Measurements from ENCODE around the gene FOXN3.

DNA sequence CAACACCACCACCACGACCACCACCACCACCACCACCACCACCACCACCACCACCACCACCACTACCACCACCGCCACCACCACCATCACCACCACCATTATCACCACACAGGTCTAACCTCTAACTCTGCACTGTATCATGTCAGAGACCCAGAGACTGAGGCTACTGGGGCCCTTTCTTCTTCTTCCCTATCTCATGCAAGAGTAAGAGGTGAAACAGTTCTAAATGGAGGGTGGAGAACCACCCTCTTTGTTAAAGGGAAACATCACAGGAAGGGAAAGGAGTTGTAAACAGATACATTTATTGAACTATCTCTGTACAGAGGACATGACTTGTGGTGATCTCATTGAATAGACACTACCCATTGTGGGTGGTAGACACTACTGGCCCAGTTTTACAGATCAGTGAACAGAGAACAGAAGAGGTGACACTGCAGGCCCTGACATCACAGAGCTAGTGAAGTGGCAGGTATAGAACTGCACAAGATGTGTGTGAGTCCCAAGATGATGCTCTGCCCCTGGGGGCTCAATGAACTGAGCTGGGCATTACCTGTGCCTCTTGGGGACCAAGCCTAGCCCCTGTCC, 91.6 kb downstream of the FOXN3 start:
- TF ChIP-seq, protein P1, sequence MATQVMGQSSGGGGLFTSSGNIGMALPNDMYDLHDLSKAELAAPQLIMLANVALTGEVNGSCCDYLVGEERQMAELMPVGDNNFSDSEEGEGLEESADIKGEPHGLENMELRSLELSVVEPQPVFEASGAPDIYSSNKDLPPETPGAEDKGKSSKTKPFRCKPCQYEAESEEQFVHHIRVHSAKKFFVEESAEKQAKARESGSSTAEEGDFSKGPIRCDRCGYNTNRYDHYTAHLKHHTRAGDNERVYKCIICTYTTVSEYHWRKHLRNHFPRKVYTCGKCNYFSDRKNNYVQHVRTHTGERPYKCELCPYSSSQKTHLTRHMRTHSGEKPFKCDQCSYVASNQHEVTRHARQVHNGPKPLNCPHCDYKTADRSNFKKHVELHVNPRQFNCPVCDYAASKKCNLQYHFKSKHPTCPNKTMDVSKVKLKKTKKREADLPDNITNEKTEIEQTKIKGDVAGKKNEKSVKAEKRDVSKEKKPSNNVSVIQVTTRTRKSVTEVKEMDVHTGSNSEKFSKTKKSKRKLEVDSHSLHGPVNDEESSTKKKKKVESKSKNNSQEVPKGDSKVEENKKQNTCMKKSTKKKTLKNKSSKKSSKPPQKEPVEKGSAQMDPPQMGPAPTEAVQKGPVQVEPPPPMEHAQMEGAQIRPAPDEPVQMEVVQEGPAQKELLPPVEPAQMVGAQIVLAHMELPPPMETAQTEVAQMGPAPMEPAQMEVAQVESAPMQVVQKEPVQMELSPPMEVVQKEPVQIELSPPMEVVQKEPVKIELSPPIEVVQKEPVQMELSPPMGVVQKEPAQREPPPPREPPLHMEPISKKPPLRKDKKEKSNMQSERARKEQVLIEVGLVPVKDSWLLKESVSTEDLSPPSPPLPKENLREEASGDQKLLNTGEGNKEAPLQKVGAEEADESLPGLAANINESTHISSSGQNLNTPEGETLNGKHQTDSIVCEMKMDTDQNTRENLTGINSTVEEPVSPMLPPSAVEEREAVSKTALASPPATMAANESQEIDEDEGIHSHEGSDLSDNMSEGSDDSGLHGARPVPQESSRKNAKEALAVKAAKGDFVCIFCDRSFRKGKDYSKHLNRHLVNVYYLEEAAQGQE (IDR thresholded peaks at IDR 0.05; ENCODE audit: low read depth, low read length) = no peak
- no peak for TF ChIP-seq GATA2 (CRISPR knock-in tag; IDR thresholded peaks at IDR 0.05)
- TF ChIP-seq, protein P2, sequence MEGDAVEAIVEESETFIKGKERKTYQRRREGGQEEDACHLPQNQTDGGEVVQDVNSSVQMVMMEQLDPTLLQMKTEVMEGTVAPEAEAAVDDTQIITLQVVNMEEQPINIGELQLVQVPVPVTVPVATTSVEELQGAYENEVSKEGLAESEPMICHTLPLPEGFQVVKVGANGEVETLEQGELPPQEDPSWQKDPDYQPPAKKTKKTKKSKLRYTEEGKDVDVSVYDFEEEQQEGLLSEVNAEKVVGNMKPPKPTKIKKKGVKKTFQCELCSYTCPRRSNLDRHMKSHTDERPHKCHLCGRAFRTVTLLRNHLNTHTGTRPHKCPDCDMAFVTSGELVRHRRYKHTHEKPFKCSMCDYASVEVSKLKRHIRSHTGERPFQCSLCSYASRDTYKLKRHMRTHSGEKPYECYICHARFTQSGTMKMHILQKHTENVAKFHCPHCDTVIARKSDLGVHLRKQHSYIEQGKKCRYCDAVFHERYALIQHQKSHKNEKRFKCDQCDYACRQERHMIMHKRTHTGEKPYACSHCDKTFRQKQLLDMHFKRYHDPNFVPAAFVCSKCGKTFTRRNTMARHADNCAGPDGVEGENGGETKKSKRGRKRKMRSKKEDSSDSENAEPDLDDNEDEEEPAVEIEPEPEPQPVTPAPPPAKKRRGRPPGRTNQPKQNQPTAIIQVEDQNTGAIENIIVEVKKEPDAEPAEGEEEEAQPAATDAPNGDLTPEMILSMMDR (IDR thresholded peaks at IDR 0.05) = no peak
- TF ChIP-seq, protein P3, sequence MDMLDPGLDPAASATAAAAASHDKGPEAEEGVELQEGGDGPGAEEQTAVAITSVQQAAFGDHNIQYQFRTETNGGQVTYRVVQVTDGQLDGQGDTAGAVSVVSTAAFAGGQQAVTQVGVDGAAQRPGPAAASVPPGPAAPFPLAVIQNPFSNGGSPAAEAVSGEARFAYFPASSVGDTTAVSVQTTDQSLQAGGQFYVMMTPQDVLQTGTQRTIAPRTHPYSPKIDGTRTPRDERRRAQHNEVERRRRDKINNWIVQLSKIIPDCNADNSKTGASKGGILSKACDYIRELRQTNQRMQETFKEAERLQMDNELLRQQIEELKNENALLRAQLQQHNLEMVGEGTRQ (IDR thresholded peaks at IDR 0.05; ENCODE audit: borderline replicate concordance, low read depth, low read length) = no peak
- TF ChIP-seq CHD2 (IDR thresholded peaks at IDR 0.05; ENCODE audit: low read length, partially characterized antibody) = no peak
- no peak for TF ChIP-seq POLR2AphosphoS5 (IDR thresholded peaks at IDR 0.05; ENCODE audit: low read depth, low read length)

Measured in SK-N-SH (cell line).